Stomach smooth muscle (tissue), 2 donors: ENCODE data around the gene MED15.
A peak's percentile ranks its signal among the peaks of the same experiment; 100 is the strongest.

Experiments used
- H3K27ac ChIP-seq: one replicate; pipeline ENCODE4 v1.7.0; 2013; ENCODE audit warnings: mild to moderate bottlenecking, low read length, inconsistent platforms
- H3K27me3 ChIP-seq, 2 donors: one replicate each; pipeline ENCODE4 v1.7.0; 2013; ENCODE audit warnings: low read length in 2 of 2; ENCODE audit not compliant: insufficient read depth in 2 of 2, control insufficient read depth in 1 of 2
- H3K36me3 ChIP-seq, 2 donors: one replicate each; pipeline ENCODE4 v1.7.0; 2013; ENCODE audit warnings: low read length in 2 of 2; ENCODE audit not compliant: control insufficient read depth in 2 of 2, insufficient read depth in 2 of 2
- H3K4me1 ChIP-seq: one replicate; pipeline ENCODE4 v1.7.0; 2013; ENCODE audit warnings: low read length; ENCODE audit not compliant: control insufficient read depth, insufficient read depth
- H3K4me3 ChIP-seq, 2 donors: one replicate each; pipeline ENCODE4 v1.7.0; 2013; ENCODE audit warnings: low read length in 2 of 2
- H3K9ac ChIP-seq, 2 donors: one replicate each; pipeline ENCODE4 v1.7.0; 2013; ENCODE audit warnings: low read length in 2 of 2, mild to moderate bottlenecking in 1 of 2
- H3K9me3 ChIP-seq, 2 donors: one replicate each; pipeline ENCODE4 v1.7.0; 2013; ENCODE audit warnings: low read length in 2 of 2; ENCODE audit not compliant: control insufficient read depth in 2 of 2
- donor health status: healthy.
- donor health status: Pancreatic carcinoma.

MED15 gene

DNA sequence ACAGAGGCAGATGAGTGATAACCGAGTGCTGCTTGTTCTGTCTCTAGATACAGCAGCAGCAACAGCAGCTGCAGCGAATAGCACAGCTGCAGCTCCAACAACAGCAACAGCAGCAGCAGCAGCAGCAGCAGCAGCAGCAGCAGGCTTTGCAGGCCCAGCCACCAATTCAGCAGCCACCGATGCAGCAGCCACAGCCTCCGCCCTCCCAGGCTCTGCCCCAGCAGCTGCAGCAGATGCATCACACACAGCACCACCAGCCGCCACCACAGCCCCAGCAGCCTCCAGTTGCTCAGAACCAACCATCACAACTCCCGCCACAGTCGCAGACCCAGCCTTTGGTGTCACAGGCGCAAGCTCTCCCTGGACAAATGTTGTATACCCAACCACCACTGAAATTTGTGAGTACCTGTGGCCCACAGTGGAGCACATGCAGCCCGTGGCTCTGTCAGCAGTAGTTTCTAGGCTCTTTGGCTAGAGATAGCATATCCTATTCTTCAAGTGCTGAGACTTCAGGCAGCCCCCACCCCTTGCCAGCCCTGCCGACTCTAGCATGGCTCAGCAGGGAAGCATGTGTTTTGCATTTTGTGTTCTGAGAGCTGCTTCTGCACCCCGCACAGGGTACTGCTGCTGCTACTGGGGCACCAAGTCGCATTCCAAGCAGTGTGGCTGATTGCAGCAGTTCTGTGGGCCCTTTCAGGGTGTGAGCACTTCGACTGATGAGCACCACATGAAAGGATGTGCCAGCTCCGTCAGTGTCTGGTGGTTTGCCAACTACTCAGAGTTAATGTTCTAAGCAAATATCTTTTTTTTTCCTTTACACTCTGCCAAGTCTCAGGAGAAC is 59.2 kb downstream of the MED15 start:
- no peaks in the 10 kb centered on the region for H3K27me3 ChIP-seq
- H3K9me3 ChIP-seq, result no peaks in the 10 kb centered on the region
- H3K4me3 ChIP-seq, result no peak overlapping the region
- no peak overlapping the region for H3K9ac ChIP-seq
- H3K36me3 ChIP-seq, result peaks cover 36 to 54% of the 10 kb centered on the region in 2 donors
- peak overlapping the region; percentile 53 for H3K27ac ChIP-seq
- peaks cover 38% of the 10 kb centered on the region for H3K4me1 ChIP-seq

DNA sequence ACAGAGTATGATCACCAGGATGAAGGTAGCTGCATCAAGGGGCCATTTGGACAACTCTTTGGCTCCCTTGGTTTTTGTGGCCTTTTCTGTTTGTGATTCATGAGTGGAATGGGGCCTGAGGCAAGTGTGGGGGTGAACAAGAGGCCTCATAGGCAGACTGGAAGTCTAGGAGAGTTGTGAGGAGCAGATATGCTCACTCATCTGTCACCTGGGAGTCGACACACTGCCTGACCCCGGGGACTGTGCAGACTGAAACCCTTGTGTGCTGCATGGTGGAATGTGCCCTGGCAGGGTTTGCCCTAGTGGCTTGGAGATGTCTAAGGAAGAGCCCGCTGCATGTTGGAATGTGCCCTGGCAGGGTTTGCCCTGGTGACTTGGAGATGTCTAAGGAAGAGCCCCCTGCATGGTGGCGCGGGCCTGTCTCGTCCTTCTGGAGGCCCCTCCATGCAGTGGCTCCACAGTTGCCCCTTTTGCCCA is 60.0 kb downstream of the MED15 start:
- H3K27me3 ChIP-seq, result no peaks in the 10 kb centered on the region
- peaks cover 41 to 60% of the 10 kb centered on the region in 2 donors for H3K36me3 ChIP-seq
- H3K9me3 ChIP-seq, result no peaks in the 10 kb centered on the region
- H3K27ac ChIP-seq, result peak overlapping the region; percentile 53
- H3K4me1 ChIP-seq, result peaks cover 38% of the 10 kb centered on the region
- no peak overlapping the region for H3K9ac ChIP-seq
- no peak overlapping the region for H3K4me3 ChIP-seq

DNA sequence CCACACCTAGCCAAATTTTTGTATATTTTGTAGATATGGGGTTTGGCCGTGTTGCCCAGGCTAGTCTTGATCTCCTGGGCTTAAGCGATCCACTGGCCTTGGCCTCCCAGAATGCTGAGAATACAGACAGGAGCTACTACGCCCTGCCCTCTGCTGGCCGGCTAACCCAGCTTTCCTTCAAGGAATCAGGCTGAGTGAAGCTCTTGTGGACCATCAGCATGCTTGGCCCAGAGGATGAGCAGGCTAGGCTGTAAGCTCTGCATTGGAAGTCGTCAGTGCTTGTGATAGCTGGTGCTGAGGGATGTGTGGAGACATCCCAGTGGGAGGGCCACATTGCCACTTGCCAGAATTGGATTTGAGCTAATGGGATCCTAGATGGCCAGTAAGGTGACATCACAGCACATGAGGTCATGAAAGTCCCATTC is 60.6 kb downstream of the MED15 start:
- Histone ChIP-seq H3K9ac (no peak overlapping the region), H3K27ac (peak overlapping the region; percentile 11), H3K9me3 (no peaks in the 10 kb centered on the region), H3K27me3 (no peaks in the 10 kb centered on the region), H3K36me3 (peaks cover 41 to 63% of the 10 kb centered on the region in 2 donors), H3K4me3 (no peak overlapping the region), H3K4me1 (peaks cover 38% of the 10 kb centered on the region)

DNA sequence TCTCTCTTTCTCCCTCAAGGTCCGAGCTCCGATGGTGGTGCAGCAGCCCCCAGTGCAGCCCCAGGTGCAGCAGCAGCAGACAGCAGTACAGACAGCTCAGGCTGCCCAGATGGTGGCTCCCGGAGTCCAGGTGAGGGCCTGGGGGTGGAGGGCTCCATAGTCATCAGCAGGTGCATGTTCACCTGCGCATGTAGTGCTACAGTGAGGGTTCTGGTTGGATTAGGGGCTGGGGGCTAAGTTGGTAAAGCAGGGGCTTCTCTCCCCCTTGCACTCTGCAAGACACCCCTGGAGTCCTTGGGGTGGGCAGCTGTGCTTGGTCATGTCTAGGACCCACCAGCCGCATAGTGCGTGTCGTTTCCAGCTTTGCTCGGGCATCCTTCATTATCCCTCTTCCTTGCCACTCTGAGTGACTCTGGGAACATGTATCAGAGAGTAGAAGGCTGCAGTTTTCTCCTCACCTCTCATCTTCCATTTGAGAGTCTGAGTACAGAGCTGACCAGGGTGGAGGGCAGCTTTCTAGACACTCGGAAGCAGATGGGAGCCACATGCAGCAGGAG is 61.2 kb downstream of the MED15 start:
- no peak overlapping the region for H3K4me3 ChIP-seq
- H3K9ac ChIP-seq, result no peak overlapping the region
- H3K36me3 ChIP-seq, result peaks cover 45 to 68% of the 10 kb centered on the region in 2 donors
- H3K4me1 ChIP-seq, result peaks cover 38% of the 10 kb centered on the region
- no peaks in the 10 kb centered on the region for H3K27me3 ChIP-seq
- H3K9me3 ChIP-seq, result no peaks in the 10 kb centered on the region
- H3K27ac ChIP-seq, result peak overlapping the region; percentile 11

DNA sequence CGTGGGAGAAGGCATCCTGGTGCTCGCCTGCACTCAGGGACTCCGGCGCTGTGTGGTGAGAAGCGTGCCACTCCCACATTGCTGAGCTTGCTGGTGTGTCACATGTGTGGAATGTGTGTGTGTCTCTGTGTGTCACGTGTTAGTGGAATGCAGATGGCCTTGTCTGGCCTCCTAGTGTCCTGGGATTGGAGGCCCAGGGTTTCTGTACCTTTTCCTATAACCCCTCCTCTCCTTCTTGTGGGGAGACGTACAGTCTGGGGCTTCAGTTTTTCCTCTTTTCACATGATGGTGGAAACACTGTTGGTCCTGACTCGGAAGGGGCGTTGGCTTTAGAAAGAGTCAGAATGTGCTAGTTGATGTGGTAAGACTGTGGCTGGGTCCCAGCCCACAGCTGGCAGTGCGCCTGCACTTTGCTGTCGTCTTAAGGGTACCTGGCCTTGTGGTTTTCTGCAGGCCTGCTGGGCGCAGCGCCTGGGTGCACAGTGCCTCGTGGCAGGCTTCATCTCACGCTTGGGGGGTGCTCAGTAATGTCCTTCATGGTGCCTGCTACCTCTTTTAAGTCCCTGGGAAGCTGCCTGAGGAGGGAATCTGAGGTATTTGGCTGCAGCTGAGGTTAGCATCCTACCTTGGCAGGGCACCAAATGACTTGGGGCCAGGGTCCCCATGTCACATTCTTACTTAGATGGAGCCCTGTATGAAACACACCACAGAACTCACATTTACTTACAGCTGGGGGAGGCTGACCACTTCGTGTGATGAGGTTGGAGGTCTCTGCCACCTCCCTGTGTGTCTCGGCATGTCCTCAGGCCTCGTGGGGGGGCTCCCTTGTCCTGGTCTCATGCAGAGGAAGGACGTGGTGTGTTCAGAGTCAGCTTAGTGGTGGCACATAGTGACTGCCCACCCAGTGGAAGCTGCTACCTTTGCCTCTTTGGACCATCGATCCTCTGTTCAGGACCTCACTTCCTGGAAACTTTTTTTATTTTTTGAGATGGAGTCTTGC is 61.9 kb downstream of the MED15 start:
- Histone ChIP-seq H3K4me3 (no peak overlapping the region), H3K4me1 (peaks cover 36% of the 10 kb centered on the region), H3K9me3 (no peaks in the 10 kb centered on the region), H3K9ac (no peak overlapping the region), H3K36me3 (peaks cover 50 to 75% of the 10 kb centered on the region in 2 donors), H3K27me3 (no peaks in the 10 kb centered on the region), H3K27ac (peak overlapping the region; percentile 11)

DNA sequence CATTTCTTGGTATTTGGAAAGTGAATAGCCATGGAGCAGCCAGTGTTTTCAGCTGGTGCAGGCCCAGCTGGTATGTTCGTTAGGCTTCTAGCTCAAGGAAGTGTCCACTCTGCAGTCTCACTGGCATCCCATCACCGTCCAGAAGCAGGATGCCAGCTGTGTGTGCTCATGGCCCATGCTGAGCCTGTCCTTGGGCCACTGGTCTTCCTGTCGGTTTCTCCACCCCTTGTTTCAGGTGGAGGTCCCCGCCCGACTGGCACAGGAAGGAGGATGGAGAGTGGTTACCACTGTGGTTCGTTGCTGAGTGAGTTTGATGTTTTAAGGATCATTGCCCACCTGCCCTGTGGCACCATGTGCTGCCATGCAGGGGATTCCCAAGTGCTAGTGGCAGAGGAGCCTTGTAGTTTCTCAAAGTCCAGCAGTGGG is 63.7 kb downstream of the MED15 start:
- no peaks in the 10 kb centered on the region for H3K27me3 ChIP-seq
- H3K27ac ChIP-seq, result no peak overlapping the region
- H3K36me3 ChIP-seq, result peaks cover 55 to 73% of the 10 kb centered on the region in 2 donors
- no peaks in the 10 kb centered on the region for H3K9me3 ChIP-seq
- peaks cover 36% of the 10 kb centered on the region for H3K4me1 ChIP-seq
- H3K9ac ChIP-seq, result no peak overlapping the region
- no peak overlapping the region for H3K4me3 ChIP-seq

DNA sequence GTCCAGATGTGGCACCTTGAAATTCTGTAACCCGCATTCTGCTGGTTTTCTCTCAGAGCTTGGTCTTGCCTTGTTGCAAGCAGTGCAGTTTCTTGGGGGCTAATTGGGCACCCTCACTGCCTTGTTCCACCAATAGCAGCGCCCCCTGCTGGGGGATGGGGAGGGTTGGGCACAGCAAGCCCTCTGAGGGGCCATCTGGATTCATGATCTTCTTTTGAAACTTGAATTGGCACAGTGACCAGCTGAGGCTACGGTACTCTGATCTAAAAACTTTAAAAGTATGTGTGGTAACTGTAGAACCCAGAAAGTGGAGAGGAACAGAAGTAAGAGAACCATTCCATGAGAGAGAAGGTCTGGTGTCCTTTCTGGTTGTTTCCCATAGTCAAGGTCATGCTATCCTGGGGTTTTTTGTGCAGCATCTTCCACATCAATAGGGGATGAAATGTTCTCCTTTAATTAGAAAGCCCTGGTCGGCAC is 64.2 kb downstream of the MED15 start:
- Histone ChIP-seq H3K36me3 (peaks cover 60 to 74% of the 10 kb centered on the region in 2 donors), H3K27me3 (no peaks in the 10 kb centered on the region), H3K9me3 (no peaks in the 10 kb centered on the region), H3K9ac (no peak overlapping the region), H3K27ac (no peak overlapping the region), H3K4me1 (peaks cover 35% of the 10 kb centered on the region), H3K4me3 (no peak overlapping the region)

DNA sequence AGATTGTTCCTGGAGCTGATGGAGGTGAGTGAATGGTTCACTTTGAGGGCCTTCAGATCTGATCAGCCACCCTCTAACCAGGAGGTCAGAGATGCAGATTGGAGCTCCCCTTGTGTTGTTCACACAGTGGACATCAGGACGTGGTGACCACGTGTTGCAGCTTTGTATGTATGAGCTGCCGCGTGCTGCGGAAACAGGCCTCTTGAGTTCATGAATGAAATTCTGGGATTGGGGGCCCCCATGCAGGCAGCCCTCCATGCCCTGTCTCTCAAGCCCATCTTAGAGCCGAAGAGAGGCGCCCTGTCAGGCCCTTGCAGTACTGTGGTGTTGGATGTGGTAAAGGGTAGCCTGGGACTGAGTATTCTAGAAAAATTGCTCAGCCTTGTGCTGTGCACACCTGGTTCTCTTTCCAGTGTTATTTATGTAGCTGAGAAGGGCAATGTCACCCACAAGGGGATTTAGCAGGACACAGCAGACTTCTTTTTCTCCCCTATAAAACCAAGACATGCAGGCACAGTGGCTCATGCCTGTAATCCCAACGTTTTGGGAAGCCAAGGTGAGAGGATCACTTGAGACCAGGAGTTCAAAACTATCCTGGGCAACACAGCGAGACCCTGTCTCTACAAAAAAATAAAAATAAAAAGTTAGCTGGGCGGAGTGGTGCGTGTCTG is 64.9 kb downstream of the MED15 start:
- H3K9me3 ChIP-seq, result no peaks in the 10 kb centered on the region
- no peak overlapping the region for H3K9ac ChIP-seq
- no peaks in the 10 kb centered on the region for H3K27me3 ChIP-seq
- peaks cover 60 to 69% of the 10 kb centered on the region in 2 donors for H3K36me3 ChIP-seq
- no peak overlapping the region for H3K27ac ChIP-seq
- H3K4me3 ChIP-seq, result no peak overlapping the region
- H3K4me1 ChIP-seq, result peaks cover 29% of the 10 kb centered on the region

DNA sequence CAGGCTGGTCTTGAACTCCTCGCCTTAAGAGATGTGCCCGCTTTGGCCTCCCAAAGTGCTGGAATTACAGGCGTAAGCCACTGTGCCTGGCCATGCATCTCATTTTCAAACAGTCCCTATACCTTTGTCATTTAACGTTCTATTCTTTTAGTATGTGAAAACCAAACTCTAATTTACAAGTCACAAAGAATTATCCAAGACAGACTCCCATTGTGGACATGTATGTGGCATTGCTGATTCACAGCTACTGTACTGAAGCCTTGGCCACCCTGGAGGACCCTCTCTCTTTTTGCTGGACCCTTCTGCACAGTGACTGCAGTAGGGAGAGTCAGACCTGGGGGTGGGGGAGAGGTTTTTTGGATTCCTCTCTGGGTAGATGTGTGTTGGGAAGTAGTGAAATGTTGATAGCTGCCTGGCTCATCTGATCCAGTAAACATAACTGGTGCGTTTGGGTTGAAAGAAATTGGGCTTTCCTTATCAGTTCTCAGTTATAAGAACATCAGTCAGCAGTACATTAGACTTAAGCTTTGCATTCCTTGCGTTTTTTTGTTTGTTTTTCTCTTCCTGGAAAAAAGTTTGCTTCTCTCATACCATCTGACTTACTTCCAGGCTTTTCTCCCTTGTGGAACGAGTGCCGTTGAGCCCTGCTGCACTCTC is 65.9 kb downstream of the MED15 start:
- no peak overlapping the region for H3K4me3 ChIP-seq
- H3K36me3 ChIP-seq, result peaks cover 59 to 67% of the 10 kb centered on the region in 2 donors
- no peaks in the 10 kb centered on the region for H3K27me3 ChIP-seq
- peaks cover 20% of the 10 kb centered on the region for H3K4me1 ChIP-seq
- no peak overlapping the region for H3K9ac ChIP-seq
- no peaks in the 10 kb centered on the region for H3K9me3 ChIP-seq
- no peak overlapping the region for H3K27ac ChIP-seq
